HEK293 (cell line): Measurements from ENCODE around the gene GRAPL.
"Not testable (repeated sequence)": the region's sequence is repeated elsewhere in the genome, so short reads cannot be mapped to it uniquely, and the experiment has no call there.

Experiments used
- OVOL3 ChIP-seq: fragments of 450-650 bp; formaldehyde crosslinking; IDR thresholded peaks from 2 replicates; pipeline ENCODE4 v1.5.1; 2016; ENCODE audit warnings: missing biosample characterization, missing genetic modification characterization
- SP7 ChIP-seq: fragments of 450-650 bp; formaldehyde crosslinking; IDR thresholded peaks from 2 replicates; pipeline ENCODE4 v1.5.1; 2016; ENCODE audit warnings: missing biosample characterization, missing genetic modification characterization
- TCF7L2 ChIP-seq: IDR thresholded peaks from 2 replicates; pipeline ENCODE4 v1.6.1; 2011; ENCODE audit warnings: low read depth, mild to moderate bottlenecking, inconsistent platforms, low read length, moderate library complexity, borderline replicate concordance
- YY2 ChIP-seq: fragments of 450-650 bp; formaldehyde crosslinking; IDR thresholded peaks from 2 replicates; pipeline ENCODE4 v1.5.1; 2016; ENCODE audit warnings: missing biosample characterization, missing genetic modification characterization
- ZBTB49 ChIP-seq: fragments of 450-650 bp; formaldehyde crosslinking; IDR thresholded peaks from 2 replicates; pipeline ENCODE4 v1.5.1; 2016; ENCODE audit warnings: missing biosample characterization, missing genetic modification characterization, low read depth
- ZEB2 ChIP-seq: fragments of 450-650 bp; formaldehyde crosslinking; IDR thresholded peaks from 2 replicates; pipeline ENCODE4 v1.5.1; 2016; ENCODE audit warnings: missing biosample characterization, missing genetic modification characterization
- ZNF274 ChIP-seq, 2 experiments: fragments of 200-500 bp in 1 of 2; fragments of 450-650 bp in 1 of 2; sonication (Bioruptor generic) in 1 of 2; formaldehyde crosslinking in 1 of 2; IDR thresholded peaks; 2 replicates each; pipeline versions ENCODE4 v1.5.1 to v1.6.1; 2014 to 2016; ENCODE audit warnings: borderline replicate concordance in 1 of 2, inconsistent platforms in 1 of 2, low read length in 1 of 2, missing biosample characterization in 1 of 2, missing genetic modification characterization in 1 of 2
- ZNF510 ChIP-seq: fragments of 450-650 bp; formaldehyde crosslinking; IDR thresholded peaks from 2 replicates; pipeline ENCODE4 v1.5.1; 2018; ENCODE audit warnings: mild to moderate bottlenecking, missing genetic modification characterization, missing biosample characterization; ENCODE audit not compliant: insufficient replicate concordance
- ZNF670 ChIP-seq: fragments of 450-650 bp; formaldehyde crosslinking; IDR thresholded peaks from 2 replicates; pipeline ENCODE4 v1.5.1; 2016; ENCODE audit warnings: missing biosample characterization, missing genetic modification characterization, low read depth
- TF ChIP-seq, protein P1 (sequence below): fragments of 450-650 bp; formaldehyde crosslinking; IDR thresholded peaks from 2 replicates; pipeline ENCODE4 v1.5.1; 2016; ENCODE audit warnings: missing biosample characterization, missing genetic modification characterization
- TF ChIP-seq, protein P2 (sequence below): fragments of 450-650 bp; formaldehyde crosslinking; IDR thresholded peaks from 2 replicates; pipeline ENCODE4 v1.5.1; 2016; ENCODE audit warnings: missing biosample characterization, missing genetic modification characterization, borderline replicate concordance

- TF ChIP-seq, protein P1, sequence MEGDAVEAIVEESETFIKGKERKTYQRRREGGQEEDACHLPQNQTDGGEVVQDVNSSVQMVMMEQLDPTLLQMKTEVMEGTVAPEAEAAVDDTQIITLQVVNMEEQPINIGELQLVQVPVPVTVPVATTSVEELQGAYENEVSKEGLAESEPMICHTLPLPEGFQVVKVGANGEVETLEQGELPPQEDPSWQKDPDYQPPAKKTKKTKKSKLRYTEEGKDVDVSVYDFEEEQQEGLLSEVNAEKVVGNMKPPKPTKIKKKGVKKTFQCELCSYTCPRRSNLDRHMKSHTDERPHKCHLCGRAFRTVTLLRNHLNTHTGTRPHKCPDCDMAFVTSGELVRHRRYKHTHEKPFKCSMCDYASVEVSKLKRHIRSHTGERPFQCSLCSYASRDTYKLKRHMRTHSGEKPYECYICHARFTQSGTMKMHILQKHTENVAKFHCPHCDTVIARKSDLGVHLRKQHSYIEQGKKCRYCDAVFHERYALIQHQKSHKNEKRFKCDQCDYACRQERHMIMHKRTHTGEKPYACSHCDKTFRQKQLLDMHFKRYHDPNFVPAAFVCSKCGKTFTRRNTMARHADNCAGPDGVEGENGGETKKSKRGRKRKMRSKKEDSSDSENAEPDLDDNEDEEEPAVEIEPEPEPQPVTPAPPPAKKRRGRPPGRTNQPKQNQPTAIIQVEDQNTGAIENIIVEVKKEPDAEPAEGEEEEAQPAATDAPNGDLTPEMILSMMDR (tag by site-specific recombination): not testable (repeated sequence)
- TF ChIP-seq YY2 (tag by site-specific recombination); SP7 (tag by site-specific recombination); TCF7L2; ZNF274 (IDR thresholded peaks at IDR 0.05; ENCODE audit: low read length); ZNF274 (tag by site-specific recombination; IDR thresholded peaks at IDR 0.05; ENCODE audit: borderline replicate concordance); ZNF510 (tag by site-specific recombination); ZEB2; ZNF670 (tag by site-specific recombination); ZBTB49 (tag by site-specific recombination); OVOL3 (tag by site-specific recombination): not testable (repeated sequence)
- TF ChIP-seq, protein P2, sequence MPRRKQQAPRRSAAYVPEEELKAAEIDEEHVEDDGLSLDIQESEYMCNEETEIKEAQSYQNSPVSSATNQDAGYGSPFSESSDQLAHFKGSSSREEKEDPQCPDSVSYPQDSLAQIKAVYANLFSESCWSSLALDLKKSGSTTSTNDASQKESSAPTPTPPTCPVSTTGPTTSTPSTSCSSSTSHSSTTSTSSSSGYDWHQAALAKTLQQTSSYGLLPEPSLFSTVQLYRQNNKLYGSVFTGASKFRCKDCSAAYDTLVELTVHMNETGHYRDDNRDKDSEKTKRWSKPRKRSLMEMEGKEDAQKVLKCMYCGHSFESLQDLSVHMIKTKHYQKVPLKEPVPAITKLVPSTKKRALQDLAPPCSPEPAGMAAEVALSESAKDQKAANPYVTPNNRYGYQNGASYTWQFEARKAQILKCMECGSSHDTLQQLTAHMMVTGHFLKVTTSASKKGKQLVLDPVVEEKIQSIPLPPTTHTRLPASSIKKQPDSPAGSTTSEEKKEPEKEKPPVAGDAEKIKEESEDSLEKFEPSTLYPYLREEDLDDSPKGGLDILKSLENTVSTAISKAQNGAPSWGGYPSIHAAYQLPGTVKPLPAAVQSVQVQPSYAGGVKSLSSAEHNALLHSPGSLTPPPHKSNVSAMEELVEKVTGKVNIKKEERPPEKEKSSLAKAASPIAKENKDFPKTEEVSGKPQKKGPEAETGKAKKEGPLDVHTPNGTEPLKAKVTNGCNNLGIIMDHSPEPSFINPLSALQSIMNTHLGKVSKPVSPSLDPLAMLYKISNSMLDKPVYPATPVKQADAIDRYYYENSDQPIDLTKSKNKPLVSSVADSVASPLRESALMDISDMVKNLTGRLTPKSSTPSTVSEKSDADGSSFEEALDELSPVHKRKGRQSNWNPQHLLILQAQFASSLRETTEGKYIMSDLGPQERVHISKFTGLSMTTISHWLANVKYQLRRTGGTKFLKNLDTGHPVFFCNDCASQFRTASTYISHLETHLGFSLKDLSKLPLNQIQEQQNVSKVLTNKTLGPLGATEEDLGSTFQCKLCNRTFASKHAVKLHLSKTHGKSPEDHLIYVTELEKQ: not testable (repeated sequence)
These were observed 75.1 kb downstream of the GRAPL start for GRCh38 chr17:19202448-19202847.
